GM19351 (cell line): ENCODE data around the gene FBXL7.

Experiments
- ATAC-seq: cut with Tn5 transposase; IDR thresholded peaks from one replicate; pipeline ENCODE4 v1.9.1; 2021; ENCODE audit warnings: mild to moderate bottlenecking, moderate library complexity; ENCODE audit not compliant: unreplicated experiment

FBXL7 gene

DNA sequence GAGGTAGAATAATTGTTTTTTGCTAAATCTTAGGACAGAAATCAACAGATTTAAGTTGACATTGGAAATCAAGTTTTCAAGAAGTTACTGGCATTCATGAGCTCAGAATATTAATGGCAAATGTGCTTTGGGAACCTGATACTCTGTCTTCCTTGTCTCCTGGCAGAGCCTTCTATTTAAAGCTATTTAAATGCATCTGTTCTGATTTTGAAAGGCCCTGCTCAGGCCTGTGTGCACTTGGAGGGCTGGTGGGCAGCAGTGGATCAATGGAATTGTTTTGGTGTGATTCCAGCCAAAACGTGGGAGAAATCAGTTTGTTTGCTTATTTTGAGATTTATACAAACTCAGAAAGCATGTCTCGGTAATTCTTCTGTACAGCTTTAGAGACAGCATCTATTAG, 38.5 kb downstream of the FBXL7 start:
- ATAC-seq, result no peak

DNA sequence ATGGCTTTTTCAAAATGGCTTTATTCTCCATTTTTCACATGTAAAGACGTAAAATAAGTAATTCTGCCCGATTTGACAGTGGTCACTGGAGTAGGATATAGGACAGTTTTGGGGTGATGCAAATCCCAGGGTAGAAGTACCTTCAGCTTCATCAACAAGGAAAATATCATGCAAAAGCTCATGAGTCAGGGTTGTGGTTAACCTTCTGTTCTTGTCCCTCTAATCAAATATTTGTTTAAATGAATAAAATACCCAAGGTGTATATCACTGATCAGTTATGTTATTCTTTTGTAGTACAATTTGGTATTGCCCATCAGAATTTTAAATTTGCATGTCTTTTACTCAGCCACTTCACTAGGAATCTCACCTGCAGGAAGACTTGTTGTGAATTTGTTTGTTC, 40.0 kb downstream of the FBXL7 start:
- ATAC-seq, result no peak

DNA sequence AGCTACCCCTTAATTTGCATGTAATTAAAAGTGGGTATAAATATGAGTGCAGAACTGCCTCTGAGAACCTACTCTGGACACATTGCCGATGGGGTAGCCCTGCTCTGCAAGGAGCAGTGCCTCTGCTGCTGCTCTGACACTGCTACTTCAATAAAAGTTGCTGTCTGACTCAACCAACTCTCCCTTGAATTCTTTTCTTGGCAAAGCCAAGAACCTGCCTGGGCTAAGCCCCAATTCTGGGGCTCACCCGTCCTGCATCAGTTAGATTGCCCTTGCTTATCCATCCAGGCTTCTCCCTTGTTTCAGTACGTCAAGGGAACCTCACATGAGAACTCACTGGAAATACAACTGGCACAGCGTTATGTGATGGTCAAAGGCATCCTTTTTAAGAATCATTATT, 44.1 kb downstream of the FBXL7 start:
- no peak for ATAC-seq

DNA sequence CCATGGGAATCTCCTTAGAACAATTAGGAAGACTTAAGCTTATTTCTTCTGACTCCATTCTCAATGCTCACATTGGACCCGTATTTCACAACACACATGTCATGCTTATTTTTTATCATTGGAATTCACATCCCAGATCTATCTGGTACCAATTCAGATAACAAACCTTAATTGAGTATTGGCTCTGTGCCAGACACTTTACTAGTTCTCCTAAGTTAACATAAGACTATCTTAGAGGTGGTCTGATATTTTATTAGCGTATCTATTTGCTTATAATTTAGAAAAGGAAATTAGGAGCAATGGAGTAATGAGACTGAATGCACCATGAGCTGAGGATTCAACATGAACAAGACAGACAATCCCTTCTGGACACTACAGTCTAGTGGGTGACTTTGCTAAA, 45.1 kb downstream of the FBXL7 start:
- ATAC-seq, result no peak

DNA sequence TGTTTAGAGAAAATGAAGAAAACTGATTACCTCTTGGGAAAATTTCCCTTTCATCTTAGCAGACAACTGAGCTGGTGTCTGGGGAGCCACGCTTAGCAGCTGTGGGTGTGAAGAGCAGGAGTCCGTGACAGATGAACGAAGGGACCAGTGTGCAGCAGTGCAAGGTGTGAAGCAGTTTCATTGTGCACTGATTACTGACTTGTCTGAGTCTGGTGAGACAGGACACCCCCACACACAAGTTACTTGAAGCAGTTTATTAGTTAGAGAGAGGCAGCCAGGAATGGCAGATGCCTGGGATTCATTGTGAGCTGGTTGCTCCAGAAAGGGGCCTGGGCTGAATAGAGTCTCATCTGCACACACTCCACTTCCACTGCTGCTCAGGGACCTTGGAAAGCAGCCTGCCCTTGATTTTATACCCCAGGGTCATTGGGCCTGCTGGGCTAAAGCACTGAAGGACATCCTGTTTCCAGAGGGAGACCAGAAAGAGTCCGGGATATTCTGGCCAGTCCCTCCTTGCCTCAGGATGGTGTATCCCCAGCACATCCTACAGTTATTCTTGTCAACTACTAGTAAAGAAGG, 47.4 kb downstream of the FBXL7 start:
- no peak for ATAC-seq

DNA sequence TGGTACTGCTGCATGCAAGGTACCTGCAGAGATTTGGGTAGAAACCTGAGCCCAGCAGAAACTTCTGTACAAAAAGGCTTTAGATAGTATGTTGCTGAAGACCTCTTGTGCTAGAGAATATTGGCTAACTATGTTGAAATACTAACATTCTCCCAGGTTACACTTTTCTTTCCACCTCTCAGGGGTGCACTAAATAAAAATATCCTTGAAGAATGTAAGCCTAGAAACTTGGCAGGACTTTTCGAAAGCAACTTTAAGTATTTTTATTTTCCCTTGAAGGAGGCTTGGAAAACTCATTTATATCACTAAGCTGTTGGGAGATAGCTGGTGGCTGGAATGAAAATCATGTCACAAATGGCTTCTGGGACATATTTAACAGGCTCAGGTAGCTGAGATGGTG, 50.0 kb downstream of the FBXL7 start:
- ATAC-seq, result no peak

DNA sequence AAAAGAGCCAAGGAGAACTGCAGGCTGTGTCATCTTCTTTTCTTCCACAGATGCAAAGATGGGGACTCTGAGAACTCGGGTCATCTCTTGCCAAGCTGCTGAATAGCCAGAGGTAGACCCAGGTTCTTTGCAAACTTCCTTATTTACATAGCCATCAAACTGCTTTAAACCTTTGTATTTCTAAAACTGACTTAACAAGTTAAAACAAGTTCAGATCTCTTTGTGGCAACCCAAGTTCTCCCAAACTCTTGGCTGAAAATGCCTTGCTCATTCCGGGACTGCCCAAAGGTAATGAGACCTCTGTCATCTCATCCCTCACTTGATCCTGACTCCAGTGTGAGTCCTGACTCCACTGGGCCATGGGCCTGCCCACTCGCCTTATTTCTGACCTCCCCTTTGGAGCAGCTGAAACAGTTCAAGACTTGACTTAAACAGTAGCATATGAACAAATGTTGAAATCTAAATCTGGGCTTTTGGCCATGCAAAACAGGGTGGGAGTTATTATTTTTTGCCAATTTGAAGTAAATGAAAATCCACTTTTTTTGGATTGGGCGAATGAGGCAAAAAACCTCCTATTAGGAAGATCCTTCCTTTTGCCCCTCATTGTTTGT, 50.6 kb downstream of the FBXL7 start:
- ATAC-seq, result no peak

DNA sequence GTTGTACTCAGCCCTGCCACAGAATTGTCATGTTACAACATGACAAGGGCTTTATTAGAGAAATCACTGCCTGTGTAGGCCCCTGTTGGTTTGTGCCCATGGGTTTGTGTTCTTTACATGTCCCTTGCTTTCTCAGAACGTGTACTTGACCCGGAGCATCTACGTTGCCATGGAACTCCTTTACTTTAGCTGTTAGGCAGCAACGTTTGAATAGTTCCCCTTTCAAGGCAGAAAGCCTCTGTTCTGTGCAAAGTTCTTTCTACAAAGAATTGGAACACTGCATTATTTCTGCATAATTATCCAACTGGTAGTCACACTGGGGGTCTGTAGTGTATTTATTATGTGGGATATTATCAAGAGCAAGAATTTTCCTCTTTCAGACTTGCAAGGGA, 51.1 kb downstream of the FBXL7 start:
- no peak for ATAC-seq

DNA sequence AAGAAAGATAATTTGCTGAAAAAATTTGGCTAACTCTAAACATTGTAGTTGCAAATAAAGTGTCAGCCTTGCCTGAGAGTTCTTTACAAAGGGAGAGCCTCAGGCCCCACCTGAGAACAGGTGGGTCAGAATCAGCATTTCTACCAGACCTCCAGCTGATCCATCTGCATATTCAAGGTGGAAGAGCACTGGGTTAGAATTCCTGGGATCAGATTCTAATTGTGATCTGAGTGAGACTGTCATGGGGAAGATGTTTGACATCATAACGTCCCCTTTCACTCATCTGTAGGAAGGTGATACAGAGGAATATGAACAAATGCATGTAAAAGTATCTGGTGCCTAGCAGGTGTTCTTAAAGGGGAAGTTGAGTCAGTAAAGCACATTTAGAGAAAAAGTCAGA, 54.6 kb downstream of the FBXL7 start:
- ATAC-seq, result no peak

DNA sequence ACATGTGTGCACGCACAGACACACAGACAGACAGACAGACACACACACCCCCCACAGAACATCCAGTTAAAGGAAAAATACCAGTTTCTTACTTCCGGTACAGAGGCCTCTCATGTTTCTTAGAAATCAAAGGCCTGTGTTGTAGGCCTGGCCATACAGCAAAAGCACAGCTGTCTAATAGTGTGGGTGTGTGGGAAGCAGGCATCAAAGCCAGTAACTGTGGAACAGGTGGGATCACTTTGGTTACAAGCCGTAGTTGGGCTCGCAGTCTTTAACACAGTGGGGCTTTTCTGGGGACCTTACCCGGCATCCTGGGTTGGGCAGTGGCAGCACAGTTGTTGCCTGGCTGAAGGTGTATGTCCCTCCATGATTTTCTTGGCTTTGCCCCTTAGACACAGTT, 55.2 kb downstream of the FBXL7 start:
- no peak for ATAC-seq

DNA sequence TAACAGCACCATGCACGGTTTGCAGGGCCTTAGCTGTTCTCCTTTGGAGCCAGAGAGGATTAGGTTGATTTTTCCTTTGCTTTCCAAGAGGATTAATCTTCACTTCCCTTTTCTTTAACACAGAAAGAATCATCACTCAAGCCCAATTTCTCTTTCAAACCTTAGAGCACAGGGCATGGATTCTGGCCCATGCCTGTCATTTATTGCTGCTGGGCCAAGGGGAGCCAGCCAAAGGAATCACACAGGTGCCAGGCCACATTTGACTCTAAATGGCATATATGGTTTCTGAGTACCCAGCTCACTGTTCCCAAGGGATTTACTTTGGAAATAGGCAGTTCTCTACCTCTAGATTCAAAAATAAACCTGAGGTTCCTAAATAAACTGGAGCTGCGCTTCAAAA, 58.3 kb downstream of the FBXL7 start:
- ATAC-seq, result no peak

DNA sequence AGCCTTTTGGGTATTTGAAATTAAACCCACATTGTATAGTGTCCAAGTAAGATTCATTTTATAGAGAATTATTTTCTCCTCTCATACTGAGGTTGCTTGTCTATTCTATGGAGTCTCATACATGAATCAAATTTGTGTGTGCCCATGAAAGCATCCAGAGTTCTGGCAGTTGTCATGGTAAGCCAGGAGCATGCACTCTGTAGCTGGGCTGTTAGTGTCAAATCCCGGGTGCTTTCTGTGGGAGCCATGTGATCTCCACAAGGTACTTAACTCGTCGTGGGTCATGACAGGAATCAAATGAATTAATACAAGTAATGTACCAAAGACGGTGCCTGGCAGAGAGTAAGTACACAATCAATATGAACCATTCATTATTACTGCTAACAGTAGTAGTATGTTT, 58.7 kb downstream of the FBXL7 start:
- ATAC-seq, result no peak

DNA sequence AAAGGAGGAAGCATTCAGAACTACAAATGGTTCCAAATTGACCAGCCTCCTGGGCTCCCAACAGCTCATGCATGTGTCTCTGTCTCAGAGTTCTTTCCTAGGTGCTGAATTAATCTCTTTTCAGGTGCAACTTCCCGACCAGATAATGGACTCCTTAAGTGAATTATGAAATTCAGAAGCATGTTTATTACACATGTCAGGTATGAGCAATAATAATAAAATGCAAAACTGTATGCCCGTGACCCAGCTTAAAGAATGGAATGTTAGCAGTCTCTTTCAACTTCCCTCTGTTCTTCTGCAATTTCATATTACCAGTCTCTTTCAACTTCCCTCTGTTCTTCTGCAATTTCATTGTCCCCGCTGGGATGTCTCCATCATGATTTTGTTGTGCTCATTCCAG, 60.4 kb downstream of the FBXL7 start:
- ATAC-seq, result no peak

DNA sequence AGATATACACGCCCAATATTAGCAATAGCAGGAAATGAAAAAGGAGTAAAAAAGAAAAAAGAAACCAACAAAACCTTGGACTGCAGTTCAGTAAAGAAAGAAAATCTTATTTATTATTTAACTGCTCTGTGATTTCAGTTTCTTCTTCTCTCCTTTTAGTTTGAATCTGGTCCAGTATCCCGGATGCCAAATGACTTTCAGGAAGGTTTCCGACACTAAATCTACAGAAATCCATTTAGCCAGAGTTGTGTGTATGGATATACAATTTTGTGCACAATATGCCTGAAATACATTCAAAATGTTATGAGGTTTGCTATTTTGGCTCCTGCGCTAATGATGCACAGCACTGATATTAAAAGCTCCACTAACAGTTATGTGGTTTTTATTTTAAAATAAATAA, 64.5 kb downstream of the FBXL7 start:
- ATAC-seq, result no peak

DNA sequence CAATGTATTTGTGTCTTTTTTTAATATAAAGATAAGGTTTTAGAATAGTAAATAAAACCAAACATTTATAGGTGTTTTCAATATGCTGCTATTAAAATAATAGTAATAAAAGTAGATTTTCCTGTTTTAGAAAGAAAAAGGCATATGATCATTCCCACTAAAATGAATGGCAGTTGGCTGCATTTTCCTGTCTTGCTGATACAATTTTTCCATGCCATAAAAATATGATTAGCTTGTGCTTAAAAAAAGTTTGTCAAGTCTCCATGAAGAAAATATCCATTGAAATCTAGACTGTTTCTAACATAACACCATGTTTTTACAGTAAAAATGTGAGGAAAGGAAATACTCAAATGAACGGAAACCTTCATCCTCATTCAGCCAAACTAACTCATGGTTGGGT, 65.0 kb downstream of the FBXL7 start:
- ATAC-seq, result no peak

DNA sequence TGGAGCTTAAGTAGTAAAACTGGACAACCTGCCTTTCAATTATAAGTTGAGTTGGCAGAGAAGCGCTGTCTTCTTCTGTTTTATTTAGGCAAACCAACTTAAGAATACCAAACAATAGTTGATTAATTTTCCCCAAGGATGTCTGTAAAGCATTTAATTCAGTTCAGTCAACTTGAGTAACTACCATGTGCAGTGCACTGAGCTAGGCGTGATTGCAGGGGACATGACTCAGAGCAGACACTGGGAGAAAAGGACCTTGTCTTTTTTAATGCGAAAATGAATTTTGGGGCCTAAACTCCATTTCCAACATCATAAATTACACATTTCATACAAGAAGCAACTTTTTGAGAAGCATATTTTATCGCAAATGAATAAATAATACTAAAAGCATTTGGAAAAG, 66.3 kb downstream of the FBXL7 start:
- ATAC-seq, result no peak

DNA sequence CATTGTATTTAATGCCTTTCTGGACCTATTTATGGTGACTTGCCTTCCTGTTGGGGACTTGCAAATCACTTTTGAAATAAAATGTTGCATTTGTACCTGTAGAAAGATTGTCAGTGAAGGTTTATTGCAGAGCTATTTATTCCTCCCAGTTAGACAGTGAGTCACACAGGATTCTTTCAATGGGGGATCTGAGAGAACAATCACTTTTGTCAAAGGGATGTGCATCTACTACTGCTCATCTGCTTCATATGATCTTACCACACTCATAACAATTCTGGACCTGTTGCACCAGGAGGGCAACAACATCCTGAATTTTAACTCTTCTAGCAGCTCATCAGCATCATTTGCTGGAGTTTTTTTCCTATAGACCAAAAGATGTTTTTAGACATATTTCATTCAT, 66.8 kb downstream of the FBXL7 start:
- ATAC-seq, result no peak

DNA sequence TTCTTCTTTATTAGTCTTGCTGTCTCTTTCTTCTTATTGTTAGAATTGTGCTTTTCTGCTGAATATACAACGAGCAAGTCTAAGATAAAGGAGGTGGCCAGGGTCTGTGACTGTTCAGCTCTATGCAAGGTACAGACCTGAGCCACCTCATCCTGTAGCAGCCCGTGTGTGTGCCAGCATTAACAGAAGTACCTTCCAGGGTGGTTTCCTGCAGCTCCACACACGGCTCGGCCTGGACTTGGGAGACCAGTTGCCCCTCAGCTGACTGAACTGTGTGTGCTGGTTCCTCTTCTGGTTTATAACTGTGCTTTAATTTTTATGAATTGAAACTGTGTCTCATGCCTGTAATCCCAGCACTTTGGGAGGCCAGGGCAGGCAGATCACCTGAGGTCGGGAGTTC, 70.5 kb downstream of the FBXL7 start:
- no peak for ATAC-seq

DNA sequence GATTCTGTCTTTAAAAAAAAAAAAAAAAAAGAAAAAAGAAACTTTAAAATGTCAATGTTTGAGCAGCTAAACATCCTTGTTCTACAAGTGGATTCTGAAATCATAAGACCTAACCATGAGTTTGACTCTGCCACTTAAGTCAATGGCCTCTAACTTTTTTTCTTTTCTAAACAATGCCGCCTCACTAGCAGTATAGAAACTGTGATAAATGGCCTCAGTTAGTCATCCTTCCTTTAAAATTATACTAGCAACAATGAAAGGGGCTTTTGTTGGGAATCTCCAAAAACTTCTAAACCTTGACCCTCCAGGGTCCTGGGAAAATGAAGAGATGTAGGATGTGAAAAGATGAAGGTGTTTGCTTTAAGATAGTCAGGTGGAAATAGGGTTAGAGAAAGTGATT, 71.1 kb downstream of the FBXL7 start:
- no peak for ATAC-seq

DNA sequence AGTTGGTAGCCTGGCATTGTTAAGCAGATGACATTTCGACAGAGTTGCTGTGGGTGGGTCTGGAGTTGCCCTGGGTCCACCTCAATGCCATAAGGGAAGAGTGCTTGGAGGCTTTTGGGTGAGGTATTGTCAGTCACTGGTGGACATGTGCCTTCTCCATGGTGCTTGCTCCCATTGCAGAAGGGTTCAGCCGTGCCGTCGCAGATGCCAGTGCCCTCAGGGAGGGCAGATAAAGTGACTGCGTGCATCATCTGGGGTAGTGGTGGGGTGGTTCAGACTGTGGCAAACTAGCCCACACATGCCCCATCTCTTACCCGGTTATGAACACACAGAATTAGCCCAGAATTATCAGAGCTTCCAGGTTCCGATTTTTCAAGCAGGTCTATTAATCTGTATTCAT, 71.6 kb downstream of the FBXL7 start:
- no peak for ATAC-seq

DNA sequence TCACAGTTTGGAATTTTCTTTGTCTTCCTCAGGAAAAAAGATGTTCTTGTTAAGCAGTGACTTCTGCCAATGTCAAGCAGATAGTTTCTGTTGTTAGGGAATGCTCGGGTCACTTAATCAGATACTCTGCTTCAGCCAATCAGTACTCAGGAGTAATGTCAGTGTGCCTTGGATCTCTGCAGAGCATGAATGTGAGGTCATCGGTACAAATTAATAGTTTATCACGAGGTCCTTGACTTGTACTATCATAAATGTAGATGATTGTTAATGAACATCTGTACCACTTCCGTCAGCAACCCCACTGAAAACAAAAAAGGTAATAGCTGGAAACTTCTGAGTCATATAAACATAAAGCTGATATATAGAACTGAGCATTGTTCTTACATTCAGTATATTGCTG, 73.6 kb downstream of the FBXL7 start:
- no peak for ATAC-seq

DNA sequence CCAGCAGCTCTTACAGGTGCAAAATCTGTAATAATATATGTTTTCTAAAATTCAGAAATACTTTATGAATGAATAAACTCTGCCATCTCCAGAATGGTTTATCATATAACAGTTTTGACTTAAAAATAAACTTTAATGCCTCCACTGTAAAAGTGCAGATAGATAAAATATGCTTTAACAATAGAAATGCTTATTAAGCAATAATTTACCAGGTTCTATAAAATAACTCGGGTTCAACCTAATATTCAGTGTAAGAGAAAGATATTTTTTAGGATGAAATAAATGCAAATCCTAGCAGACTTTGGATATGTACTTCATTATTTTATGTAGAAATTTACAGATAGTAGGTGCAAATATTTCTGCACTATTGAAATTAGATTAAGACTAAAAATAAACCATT, 74.1 kb downstream of the FBXL7 start:
- ATAC-seq, result no peak

DNA sequence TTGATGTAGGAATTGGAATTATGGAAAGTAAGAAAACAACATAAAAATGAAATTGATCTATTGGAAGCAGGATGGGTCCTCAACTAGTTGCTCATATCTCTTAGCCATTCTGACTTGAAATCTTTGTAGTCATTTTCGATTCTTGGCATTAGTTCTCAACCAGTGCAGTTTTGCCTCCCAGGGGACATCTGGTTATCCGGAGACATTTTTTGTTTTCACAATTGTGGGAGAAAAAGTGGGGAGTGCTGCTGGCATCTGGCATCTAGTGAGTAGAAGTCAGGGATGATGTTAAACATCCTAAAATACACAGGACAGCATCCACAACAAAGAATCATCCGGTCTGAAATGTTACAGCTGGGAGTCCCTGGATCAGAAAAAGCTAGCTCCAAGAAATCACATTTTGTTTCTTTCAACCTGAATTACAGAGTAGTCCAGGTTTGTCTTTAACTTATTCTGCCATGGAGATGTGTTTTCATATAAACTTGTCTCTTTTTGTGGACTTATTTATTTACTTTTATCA, 74.9 kb downstream of the FBXL7 start:
- ATAC-seq, result no peak
